Measurements from ENCODE around the gene U2AF1L4.
A peak's percentile ranks its signal among the peaks of the same experiment; 100 is the strongest.

The U2AF1L4 gene

DNA sequence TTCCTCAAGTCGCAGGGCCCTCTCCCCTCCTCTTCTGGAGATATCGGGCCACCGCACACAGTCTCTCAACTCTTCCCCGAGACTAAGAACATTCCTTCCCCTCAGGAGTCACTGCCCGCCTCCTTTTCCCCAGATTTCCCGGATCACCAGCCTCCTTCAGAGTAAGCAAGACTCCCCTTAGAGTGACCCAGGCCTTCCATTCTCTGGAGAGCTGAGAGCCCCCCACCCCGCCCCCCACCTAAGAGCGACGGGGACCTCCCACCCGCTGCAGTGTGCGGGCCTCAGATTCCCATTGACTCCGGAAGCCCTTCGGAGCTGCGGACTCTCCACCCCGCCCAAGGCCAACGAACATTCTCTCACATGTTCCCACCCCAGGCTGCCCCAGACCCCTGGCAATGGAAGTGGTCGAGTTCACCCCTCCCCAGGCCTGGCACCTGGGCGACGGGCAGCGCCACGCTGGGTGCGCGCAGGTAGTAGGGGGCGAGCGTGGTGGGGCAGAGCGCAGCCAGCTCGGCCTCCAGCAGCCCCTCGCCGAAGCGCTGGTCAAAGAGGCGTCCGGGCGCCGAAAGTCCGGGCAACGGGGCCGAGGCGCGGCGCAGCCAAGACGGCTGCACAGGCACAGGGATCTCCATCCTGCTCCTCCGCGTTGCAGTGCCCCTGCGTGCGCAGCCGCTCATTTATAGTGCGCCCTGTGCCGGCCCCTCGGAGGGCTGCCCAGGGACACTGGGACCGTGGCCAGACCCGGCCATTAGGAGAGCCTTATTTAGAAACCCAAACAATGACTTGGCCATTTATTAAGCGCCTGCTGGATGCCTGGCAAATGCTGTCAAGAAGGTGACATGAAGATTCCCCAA lies 11.4 kb upstream of the U2AF1L4 start, which contains the start of gene HSPB6:
HSPB6 (minus strand) TSS at position 653 of the 854 bp plus-strand sequence; CDS start at position 632, 21 bp downstream.
- Mint-ChIP-seq H3K27me3 (peaks cover 30% of the 10 kb centered on the region), H3K4me1 (ENCODE audit: low read depth) (peaks cover 50% of the 10 kb centered on the region), H3K27ac (peak within 1 kb of the TSS; percentile 88), H3K36me3 (ENCODE audit: low read depth) (peaks cover 76% of the 10 kb centered on the region), H3K9me3 (no peaks in the 10 kb centered on the region), H3K4me3 (peak within 1 kb of the TSS; percentile 91)
- intact Hi-C loops (cut with micrococcal nuclease): no loop called here

- H3K36me3 Mint-ChIP-seq (ENCODE audit: low read depth): peaks cover 71% of the 10 kb centered on the region
- peak overlapping the region; percentile 91 for H3K4me3 Mint-ChIP-seq
- intact Hi-C loops (cut with micrococcal nuclease): no loop called here
- no peaks in the 10 kb centered on the region for H3K9me3 Mint-ChIP-seq
- H3K27ac Mint-ChIP-seq: peak overlapping the region; percentile 88
- H3K4me1 Mint-ChIP-seq (ENCODE audit: low read depth): peaks cover 50% of the 10 kb centered on the region
- H3K27me3 Mint-ChIP-seq: peaks cover 30% of the 10 kb centered on the region
Measured at GRCh38 chr19:35755550-35756376, 10.5 kb upstream of the U2AF1L4 start.

DNA sequence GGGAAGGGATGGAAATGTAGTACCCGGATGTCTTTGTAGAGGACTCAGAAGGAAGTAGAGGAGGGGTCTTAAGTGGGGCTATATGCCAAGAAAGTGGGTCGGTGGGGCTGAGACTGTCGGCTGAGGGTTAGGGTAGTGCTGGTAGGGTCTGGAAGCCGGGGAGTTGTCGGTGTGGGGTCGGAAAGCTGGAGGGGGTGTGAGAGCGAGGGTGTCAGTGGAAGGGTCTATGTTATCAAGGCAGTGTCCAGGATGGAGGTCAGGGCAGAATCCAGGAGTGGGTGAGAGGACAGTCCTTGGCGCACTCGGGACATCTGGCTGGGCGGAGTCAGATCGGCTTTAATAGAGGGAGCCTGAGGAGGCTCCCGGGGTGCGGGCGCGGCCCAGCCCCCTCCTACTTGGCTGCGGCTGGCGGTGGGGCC lies 9.9 kb upstream of the U2AF1L4 start:
- peaks cover 30% of the 10 kb centered on the region for H3K27me3 Mint-ChIP-seq
- peak overlapping the region; percentile 25 for H3K27ac Mint-ChIP-seq
- H3K9me3 Mint-ChIP-seq: no peaks in the 10 kb centered on the region
- H3K36me3 Mint-ChIP-seq (ENCODE audit: low read depth): peaks cover 68% of the 10 kb centered on the region
- peaks cover 54% of the 10 kb centered on the region for H3K4me1 Mint-ChIP-seq (ENCODE audit: low read depth)
- peak overlapping the region; percentile 51 for H3K4me3 Mint-ChIP-seq
- intact Hi-C loops (cut with micrococcal nuclease): no loop called here

- H3K27me3 Mint-ChIP-seq: peaks cover 30% of the 10 kb centered on the region
- H3K36me3 Mint-ChIP-seq (ENCODE audit: low read depth): peaks cover 68% of the 10 kb centered on the region
- H3K4me3 Mint-ChIP-seq: peak overlapping the region; percentile 51
- H3K27ac Mint-ChIP-seq: peak overlapping the region; percentile 25
- H3K4me1 Mint-ChIP-seq (ENCODE audit: low read depth): peaks cover 57% of the 10 kb centered on the region
- intact Hi-C loops (cut with micrococcal nuclease): no loop called here
- H3K9me3 Mint-ChIP-seq: no peaks in the 10 kb centered on the region
Measured at GRCh38 chr19:35754370-35755130, 9.3 kb upstream of the U2AF1L4 start.

- Mint-ChIP-seq H3K9me3 (no peaks in the 10 kb centered on the region), H3K4me3 (no peak overlapping the region), H3K27ac (no peak overlapping the region), H3K36me3 (ENCODE audit: low read depth) (peaks cover 63% of the 10 kb centered on the region), H3K4me1 (ENCODE audit: low read depth) (peaks cover 57% of the 10 kb centered on the region), H3K27me3 (peaks cover 30% of the 10 kb centered on the region)
- intact Hi-C loops (cut with micrococcal nuclease): no loop called here
Measured at GRCh38 chr19:35753634-35754369, 8.6 kb upstream of the U2AF1L4 start.

- Mint-ChIP-seq H3K4me3 (no peak overlapping the region), H3K27me3 (peaks cover 30% of the 10 kb centered on the region), H3K4me1 (ENCODE audit: low read depth) (peaks cover 60% of the 10 kb centered on the region), H3K27ac (no peak overlapping the region), H3K36me3 (ENCODE audit: low read depth) (peaks cover 64% of the 10 kb centered on the region), H3K9me3 (no peaks in the 10 kb centered on the region)
- intact Hi-C loops (cut with micrococcal nuclease): no loop called here
Measured at GRCh38 chr19:35752746-35753350, 7.6 kb upstream of the U2AF1L4 start.

- Mint-ChIP-seq H3K9me3 (no peaks in the 10 kb centered on the region), H3K27ac (no peak overlapping the region), H3K4me3 (no peak overlapping the region), H3K36me3 (ENCODE audit: low read depth) (peaks cover 65% of the 10 kb centered on the region), H3K4me1 (ENCODE audit: low read depth) (peaks cover 58% of the 10 kb centered on the region), H3K27me3 (peaks cover 29% of the 10 kb centered on the region)
- intact Hi-C loops (cut with micrococcal nuclease): no loop called here
Measured at GRCh38 chr19:35751839-35752745, 6.9 kb upstream of the U2AF1L4 start.

- Mint-ChIP-seq H3K36me3 (ENCODE audit: low read depth) (peaks cover 73% of the 10 kb centered on the region), H3K27ac (peak overlapping the region; percentile 86)
- intact Hi-C loops (cut with micrococcal nuclease): no loop called here
Measured at GRCh38 chr19:35750167-35750566, 4.9 kb upstream of the U2AF1L4 start.

GRCh38 chr19:35748106-35749020 lies 3.1 kb upstream of the U2AF1L4 start, which contains the start of gene LIN37:
Gene LIN37 (plus strand): TSS chr19:35748576. CDS start chr19:35748725, 149 bp downstream.
- H3K36me3 Mint-ChIP-seq (ENCODE audit: low read depth): peaks cover 71% of the 10 kb centered on the region
- H3K9me3 Mint-ChIP-seq: no peaks in the 10 kb centered on the region
- H3K27me3 Mint-ChIP-seq: no peaks in the 10 kb centered on the region
- peaks cover 64% of the 10 kb centered on the region for H3K4me1 Mint-ChIP-seq (ENCODE audit: low read depth)
- H3K27ac Mint-ChIP-seq: peak within 1 kb of the TSS; percentile 86
- intact Hi-C loops (cut with micrococcal nuclease): loop anchor here (1.0 to 10.0 kb wide), 6 partner anchors 10 to 304 kb away; partner anchors contain the start of genes COX6B1, ETV2, HCST and NFKBID
- H3K4me3 Mint-ChIP-seq: peak within 1 kb of the TSS; percentile 92

More at GRCh38 chr19:35750167-35750566, 4.9 kb upstream of the U2AF1L4 start:
- Mint-ChIP-seq H3K4me3 (no peak overlapping the region), H3K27me3 (peaks cover 11% of the 10 kb centered on the region), H3K9me3 (no peaks in the 10 kb centered on the region), H3K4me1 (ENCODE audit: low read depth) (peaks cover 58% of the 10 kb centered on the region)

DNA sequence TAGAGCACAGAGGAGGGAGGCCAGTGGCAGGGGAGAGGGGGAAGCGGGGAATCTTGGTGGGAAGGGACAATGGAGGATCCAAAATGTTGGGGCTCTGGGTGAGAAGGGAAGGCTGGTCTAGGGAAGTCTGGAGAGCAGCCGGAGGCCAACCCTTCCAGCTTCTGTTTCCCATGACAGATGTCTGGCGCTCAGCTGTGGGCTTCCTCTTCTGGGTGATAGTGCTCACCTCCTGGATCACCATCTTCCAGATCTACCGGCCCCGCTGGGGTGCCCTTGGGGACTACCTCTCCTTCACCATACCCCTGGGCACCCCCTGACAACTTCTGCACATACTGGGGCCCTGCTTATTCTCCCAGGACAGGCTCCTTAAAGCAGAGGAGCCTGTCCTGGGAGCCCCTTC lies 1.3 kb upstream of the U2AF1L4 start:
- intact Hi-C loops (cut with micrococcal nuclease): loop anchor here (5.0 to 10.0 kb wide), 3 partner anchors 102 to 306 kb away; partner anchors contain the start of genes COX6B1, ETV2, HCST and NFKBID
- no peaks in the 10 kb centered on the region for H3K27me3 Mint-ChIP-seq
- peaks cover 70% of the 10 kb centered on the region for H3K4me1 Mint-ChIP-seq (ENCODE audit: low read depth)
- peaks cover 69% of the 10 kb centered on the region for H3K36me3 Mint-ChIP-seq (ENCODE audit: low read depth)
- no peaks in the 10 kb centered on the region for H3K9me3 Mint-ChIP-seq
- H3K27ac Mint-ChIP-seq: peak overlapping the region; percentile 99
- peak overlapping the region; percentile 97 for H3K4me3 Mint-ChIP-seq

DNA sequence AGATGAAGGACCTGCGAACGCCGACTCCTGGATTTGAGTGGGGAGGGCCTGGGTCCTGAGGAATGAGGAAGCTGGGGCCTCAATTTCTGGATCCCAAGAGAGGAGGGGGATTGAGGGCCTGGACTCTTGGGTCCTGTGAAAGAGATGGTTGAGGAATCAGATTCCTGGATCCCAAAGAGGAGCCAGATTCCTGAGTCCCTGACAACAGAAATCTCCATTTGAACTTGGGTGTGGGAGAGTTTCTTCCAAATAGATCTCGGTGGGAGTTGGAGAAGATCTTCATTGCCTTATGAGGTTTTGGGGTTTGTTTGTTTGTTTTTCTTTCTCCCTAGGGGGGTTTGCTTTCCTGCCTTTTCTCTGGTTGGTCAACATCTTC lies 857 bp upstream of the U2AF1L4 start:
- Mint-ChIP-seq H3K27me3 (no peaks in the 10 kb centered on the region), H3K4me3 (peak overlapping the region; percentile 97), H3K27ac (peak overlapping the region; percentile 99), H3K4me1 (ENCODE audit: low read depth) (peaks cover 70% of the 10 kb centered on the region), H3K9me3 (no peaks in the 10 kb centered on the region), H3K36me3 (ENCODE audit: low read depth) (peaks cover 70% of the 10 kb centered on the region)
- intact Hi-C loops (cut with micrococcal nuclease): loop anchor here (5.0 to 10.0 kb wide), 3 partner anchors 101 to 306 kb away; partner anchors contain the start of genes COX6B1, ETV2, HCST and NFKBID
